ENCODE results near the gene ARMC7.

DNA sequence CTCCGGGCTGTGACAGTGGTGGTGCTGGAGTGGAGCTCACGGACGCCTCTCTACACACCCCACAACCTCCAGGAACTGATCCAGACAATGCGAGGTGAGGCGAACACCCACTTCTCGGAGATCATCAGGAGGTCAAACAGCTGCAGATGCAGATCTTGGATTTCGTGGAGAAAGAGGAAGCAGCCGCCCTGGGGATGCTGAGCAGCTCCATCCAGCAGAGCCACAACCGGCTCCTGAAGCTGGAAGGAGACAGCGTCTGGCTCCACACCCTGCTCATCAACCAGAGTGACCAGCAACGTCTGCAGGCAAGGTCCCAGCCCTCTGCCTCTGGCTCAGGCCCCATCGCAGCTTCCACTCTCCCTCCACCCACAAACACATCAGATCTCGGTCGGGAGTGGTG lies 35.2 kb upstream of the ARMC7 start:
- no peak for TF ChIP-seq POLR2A (IDR thresholded peaks at IDR 0.05)
- TF ChIP-seq, protein P1, sequence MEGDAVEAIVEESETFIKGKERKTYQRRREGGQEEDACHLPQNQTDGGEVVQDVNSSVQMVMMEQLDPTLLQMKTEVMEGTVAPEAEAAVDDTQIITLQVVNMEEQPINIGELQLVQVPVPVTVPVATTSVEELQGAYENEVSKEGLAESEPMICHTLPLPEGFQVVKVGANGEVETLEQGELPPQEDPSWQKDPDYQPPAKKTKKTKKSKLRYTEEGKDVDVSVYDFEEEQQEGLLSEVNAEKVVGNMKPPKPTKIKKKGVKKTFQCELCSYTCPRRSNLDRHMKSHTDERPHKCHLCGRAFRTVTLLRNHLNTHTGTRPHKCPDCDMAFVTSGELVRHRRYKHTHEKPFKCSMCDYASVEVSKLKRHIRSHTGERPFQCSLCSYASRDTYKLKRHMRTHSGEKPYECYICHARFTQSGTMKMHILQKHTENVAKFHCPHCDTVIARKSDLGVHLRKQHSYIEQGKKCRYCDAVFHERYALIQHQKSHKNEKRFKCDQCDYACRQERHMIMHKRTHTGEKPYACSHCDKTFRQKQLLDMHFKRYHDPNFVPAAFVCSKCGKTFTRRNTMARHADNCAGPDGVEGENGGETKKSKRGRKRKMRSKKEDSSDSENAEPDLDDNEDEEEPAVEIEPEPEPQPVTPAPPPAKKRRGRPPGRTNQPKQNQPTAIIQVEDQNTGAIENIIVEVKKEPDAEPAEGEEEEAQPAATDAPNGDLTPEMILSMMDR (IDR thresholded peaks at IDR 0.05): no peak
